Measurements from ENCODE around the gene GGT6.

Gene GGT6

GRCh38 chr17:4519361-4519788 is 41.0 kb downstream of the GGT6 start:
- no peak for DNase-seq

DNA sequence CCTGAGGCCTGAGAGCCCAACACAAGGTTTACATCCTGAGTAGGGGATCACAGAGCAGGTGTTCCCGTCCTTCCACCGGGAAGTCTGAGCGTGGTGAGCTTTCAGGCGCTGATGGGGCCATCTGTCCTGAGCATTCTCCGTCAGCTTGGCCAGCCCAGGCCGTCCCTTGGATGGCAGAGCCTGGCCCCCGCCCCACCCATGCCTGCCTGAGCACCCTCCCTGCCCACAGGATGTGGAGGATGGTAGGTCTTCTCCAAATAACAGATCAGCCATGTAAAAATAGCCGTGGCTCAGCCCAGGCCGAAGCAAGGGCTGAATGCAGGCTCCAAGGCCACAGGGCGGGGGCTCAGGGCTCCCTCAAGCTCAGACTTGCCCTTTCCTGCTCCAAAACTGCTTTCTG is 41.5 kb downstream of the GGT6 start:
- DNase-seq = no peak

GRCh38 chr17:4516735-4517134 is 43.6 kb downstream of the GGT6 start:
- no peak for DNase-seq

DNA sequence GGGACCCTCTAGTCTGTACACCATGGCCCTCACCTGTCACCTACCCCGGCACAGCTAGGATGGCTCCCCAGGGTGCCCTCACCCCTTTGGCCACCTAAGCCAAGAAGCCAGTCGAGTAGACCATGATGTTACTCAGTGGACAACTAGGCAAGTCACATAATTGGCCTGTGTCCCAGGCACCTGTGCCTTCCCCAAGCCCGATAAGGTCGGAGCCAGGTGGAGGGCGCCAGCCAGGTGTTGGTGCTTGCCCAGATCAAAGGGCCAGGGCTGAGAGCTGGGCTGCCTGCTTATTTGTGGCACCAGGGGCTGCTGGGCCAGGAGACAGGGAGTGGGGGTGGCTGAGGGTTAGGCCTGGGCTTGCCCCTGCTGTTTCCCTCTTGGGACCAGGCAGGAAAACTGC is 44.9 kb downstream of the GGT6 start:
- DNase-seq = no peak

DNA sequence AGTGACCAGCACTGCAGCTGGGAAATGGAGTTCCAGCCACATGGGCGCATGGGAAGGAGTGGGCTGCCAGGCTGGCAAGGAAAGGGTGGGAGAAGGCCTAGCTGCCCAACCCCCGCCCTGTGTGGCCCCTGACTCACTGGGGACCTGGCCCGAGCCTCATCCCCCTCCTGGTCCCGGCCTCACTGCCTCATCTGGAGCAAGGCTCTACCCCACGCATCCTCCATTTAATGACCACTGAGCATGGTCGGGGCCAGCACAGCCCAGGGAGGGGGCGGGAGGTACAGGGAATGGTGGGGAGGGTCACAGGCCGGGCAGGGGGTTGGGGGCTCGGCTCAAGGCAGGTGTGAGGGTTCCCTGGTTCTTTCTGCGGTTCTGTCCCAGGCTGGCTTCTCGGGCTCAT is 45.6 kb downstream of the GGT6 start:
- DNase-seq = no peak

GRCh38 chr17:4514206-4514605 is 46.2 kb downstream of the GGT6 start:
- no peak for DNase-seq

DNA sequence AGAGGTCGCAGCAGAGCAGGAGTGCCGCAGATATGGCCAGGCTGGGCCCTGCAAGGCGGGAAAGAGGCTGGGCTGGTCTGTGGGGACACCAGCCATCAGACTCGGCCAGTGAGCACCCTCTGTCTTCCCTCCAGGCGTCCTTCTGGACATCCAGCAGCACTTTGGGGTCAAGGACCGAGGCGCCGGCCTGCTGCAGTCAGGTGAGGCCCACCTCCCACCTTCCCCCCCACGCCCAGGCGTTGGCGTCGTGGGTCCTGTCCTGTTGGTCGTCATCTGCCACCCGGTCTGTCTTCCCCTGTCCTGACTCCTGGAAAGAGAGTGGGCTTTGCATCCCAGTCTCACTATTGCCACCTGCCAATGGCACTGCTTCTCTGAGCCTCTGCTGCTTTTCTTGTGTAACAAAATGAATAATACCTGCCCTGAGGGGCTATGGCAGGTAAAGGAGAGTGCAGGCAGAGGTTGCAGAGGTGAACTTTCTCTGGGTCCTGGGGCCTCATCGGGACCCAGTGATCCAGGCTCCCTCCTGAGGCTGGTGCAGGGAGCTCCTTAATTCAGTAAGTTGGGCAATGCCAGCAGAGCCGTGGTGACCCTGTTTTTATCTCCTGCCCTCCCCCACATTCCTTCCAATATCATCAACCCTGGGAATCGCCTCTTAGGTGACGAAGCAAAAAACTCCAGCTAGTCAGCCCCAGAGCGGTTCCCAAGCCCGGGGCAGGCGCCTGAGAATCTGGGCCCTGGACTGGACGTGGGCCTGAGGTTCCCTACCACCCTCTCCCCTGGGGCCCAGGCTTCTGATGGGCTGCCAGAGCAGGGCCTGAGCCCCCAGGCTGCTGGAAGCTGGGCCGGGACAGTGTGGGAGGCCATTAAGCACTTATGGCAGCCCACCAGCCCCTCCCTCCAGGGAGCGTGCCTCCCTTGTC is 47.0 kb downstream of the GGT6 start:
- no peak for DNase-seq

DNA sequence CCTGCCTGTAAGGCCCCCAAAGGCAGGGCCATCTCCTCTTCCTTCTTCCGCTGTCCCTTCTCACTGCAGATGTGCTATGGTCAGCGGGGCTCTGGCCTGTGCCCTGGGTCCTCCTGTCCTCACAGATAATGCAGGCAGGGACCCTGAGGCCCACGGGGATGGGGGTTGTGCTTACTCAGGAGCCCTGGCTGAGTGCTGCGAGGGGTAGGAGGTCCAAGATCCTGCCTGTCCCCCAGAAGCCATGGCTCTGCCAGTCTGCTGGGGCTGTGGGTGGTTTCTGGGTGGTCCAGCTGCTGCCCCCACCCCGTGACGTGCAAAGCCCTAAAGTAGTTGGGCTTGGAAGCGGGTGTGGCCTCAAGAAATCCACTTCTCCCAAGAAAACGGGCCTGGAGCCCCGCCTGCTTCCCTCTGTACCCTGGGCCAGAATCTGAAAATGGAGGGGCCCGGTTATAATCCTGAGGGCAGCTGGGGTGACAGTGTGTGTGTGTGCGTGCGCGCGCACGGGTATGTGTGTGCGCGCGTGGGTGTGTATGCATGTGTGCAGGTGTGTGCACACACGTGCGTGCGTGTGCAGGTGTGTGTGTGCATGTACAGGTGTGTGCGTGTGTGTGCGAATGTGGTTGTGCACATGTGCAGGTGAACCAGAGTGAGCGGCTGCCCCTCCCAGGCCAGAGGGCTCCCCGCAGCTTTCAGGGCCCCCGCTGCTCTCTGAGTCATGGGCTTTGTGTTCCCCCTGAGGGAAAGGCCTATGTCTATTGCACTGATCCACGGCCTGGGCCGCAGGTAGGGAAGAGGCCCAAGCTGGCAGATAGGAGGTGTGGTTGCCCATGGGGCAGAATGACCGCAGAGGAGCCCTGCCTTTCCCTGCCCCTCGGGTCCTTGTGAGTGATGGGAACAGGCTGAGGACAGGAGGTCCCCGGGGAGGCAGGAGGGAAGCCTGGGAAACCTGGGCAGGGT is 47.9 kb downstream of the GGT6 start:
- no peak for DNase-seq

- DNase-seq = no peak
Measured at GRCh38 chr17:4511199-4511932, 49.0 kb downstream of the GGT6 start.

DNA sequence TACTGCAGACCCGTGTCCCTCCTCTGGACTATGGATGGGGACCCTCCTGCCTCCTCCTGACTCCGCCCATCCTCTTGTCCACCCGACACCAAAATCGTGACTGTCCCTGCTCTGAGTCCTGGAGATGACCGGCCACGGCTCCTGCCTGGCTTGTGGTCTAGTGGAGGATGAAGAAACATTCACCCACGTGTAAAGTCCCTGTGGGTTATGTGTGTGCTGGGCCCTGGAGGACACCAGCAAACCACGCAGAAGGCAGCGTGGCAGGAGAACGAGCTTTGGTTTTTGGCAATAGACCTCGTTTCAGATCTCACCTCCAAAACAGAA is 49.8 kb downstream of the GGT6 start:
- DNase-seq = no peak

DNA sequence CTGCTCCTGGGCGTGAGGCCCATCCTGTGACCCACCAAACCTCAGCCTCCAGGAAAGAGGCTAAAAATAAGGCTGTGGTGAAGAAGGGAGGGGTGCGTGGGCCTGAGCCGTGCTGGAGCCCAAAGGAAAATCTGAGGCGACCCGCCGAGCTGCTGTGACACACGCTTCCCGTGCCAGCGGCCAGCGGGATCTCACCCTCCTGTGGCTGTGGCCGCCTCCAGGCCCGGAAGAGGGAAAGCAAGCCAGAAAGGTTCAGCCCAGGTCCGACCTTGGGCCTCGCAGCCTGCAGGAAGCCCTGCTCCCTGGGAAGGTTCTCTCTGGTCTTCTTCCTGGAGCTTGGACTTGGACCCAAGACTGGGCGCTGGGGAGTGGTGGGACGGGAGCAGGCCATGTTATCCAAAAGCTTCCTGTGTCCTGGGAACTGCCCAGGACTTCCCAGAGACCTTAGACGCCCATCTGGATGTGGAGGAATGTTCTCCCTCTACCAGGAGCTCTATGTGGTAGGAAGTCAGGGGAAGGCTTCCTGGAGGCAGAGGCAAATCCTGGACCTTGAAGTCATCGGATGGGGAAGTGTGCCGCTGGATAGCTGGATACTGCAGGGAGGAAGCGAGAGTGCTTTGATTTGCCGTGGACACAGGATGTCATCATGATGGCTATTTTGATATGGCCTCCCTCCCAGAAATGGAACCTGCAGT is 50.3 kb downstream of the GGT6 start:
- no peak for DNase-seq

GRCh38 chr17:4509401-4509800 is 51.0 kb downstream of the GGT6 start:
- no peak for DNase-seq

DNA sequence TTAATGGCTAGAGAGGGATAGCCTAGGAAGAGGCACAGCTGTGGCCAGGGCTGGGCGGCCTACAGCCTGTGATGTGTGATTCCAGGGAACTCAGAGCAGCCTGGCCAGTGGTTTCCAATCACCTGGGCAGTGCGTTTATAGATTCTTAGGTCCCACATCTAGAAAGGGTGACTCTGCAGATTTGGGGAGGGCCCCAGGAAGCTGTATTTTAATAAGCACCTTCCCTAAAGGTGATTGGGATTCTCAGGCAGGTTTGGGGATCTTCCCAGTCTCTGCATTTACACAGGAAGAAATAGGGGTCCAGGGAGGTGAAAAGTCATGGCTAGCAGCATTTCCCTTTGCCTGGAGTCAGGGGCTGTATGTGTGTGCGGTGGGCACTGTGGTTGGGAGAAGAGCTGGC is 52.2 kb downstream of the GGT6 start:
- DNase-seq = no peak

- no peak for DNase-seq
Measured at GRCh38 chr17:4507361-4508111, 52.8 kb downstream of the GGT6 start.

Data from NCI-H1417 treated with DMSO at 0.1 percent for 48 hours (cell line).